ENCODE measurements around the gene OBP2A. TPM values are rescaled to one million over a fixed set of nuclear protein-coding genes. Genes with fewer than 3 reads are reported as not detected.

The OBP2A gene
- total RNA-seq, 1 experiment from 2014 or later: not detected

DNA sequence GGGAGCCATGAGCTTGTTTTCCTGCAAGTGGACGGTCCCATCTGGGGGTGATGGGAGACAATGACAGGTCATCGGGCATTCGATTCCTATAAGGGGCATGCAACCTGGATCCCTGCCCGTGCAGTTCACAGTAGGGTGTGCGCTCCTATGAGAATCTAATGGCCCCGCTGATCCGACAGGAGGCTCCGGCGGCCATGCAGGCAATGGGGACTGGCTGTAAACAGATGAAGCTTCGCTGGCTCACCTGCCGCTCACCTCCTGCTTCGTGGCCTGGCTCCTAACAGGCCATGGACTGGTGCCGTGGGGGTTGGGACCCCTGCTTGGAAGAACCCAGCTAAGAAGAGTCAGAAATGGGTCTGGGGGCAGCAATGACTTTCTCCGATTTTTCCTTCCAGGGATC, 36.6 kb downstream of the OBP2A start:
- no peak for DNase-seq (ENCODE audit: low read depth, low spot score)
- in situ Hi-C loops (cut with HindIII; ENCODE audit: low pct_unique_long_range_greater_than_20kb, low sequenced_read_pairs): no loop called here

DNA sequence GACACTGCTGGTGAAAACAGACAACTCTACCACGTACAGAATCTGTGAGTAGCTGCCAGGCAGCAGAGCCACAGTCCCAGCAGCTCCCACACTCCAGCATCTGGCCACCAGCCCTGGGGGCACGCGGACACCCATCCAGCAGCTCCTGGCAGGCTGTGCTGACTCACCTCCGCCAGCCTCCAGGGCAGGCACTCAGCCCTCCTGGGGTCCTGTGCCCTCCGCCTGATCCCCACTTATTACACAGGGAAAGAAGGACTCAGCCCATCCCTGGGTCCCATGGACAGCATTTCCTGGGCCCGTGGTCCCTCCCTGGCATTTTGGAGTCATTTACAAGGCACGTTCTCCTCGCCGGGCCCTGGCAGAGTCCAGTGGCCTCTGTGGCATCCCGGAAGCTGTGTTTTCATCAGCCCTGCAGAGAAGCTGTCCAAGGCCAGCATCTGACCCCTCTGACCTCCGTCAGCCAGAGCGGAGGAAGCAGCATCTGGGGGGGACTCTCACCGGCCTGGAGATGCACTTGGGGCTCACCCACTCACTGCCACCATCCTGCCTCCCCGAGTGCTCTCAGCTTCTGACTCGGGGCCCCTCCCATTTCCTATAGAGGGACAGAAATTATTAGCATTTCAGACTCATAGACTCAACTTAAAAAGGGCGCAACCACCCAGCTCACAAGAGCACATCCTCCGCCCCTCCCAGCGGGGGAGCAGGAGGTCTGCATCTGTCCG, 37.2 kb downstream of the OBP2A start:
- DNase-seq (ENCODE audit: low read depth, low spot score): no peak
- in situ Hi-C loops (cut with HindIII; ENCODE audit: low pct_unique_long_range_greater_than_20kb, low sequenced_read_pairs): no loop called here

- no peak for DNase-seq (ENCODE audit: low read depth, low spot score)
- in situ Hi-C loops (cut with HindIII; ENCODE audit: low pct_unique_long_range_greater_than_20kb, low sequenced_read_pairs): no loop called here
Observed at GRCh38 chr9:135583688-135584011, 37.7 kb downstream of the OBP2A start.

- in situ Hi-C loops (cut with HindIII; ENCODE audit: low pct_unique_long_range_greater_than_20kb, low sequenced_read_pairs): no loop called here
- no peak for DNase-seq (ENCODE audit: low read depth, low spot score)
Observed at GRCh38 chr9:135584371-135584770, 38.4 kb downstream of the OBP2A start.

DNA sequence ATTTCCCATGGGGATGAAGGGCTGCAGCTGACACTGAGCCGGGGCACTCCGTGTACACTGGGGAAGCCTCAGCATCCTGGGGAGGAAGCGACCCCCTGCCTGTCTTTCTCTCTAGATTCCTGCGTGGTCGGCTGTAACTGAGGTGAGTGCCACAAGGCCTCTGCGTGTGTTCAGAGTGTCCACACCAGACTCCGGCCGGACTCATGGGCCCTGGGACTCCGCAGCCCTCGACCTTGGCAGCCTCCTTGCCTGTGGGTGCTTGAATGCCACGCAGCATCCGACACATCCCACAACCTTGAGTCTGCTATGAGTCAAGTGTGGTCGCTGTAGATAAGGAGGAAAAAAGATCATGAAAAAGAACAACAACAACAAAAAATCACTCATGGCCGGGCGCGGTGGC, 39.0 kb downstream of the OBP2A start:
- in situ Hi-C loops (cut with HindIII; ENCODE audit: low pct_unique_long_range_greater_than_20kb, low sequenced_read_pairs): no loop called here

DNA sequence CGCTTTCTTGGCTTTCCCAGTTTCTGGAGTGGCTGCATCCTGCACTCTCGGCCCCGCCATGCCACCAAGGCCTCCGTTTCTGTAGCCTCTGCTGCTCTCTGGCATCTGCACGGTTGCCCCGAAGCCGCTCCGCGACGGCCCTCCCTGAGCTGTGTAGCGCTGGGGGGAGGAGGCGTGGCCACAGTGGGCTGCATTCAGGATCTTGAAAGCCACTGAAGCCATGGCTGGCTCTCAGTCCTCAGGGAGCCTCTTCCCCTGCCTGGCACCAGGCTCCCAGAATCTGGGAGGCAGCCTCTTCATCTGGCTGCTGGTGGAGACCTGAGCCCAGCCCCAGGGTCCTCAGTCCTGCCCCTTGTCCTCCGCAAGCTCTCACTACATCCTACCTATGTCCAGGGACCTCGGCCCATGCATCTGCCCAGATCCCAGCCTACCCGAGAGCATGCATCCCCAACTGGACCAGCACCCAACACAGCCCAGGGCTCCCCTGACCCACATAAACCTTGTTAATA, 40.7 kb downstream of the OBP2A start:
- DNase-seq (ENCODE audit: low read depth, low spot score): no peak
- in situ Hi-C loops (cut with HindIII; ENCODE audit: low pct_unique_long_range_greater_than_20kb, low sequenced_read_pairs): no loop called here

More for the DNA sequence above, 39.0 kb downstream of the OBP2A start:
- DNase-seq (ENCODE audit: low read depth, low spot score): no peak

GRCh38 chr9:135587658-135588057, 41.7 kb downstream of the OBP2A start:
- no peak for DNase-seq (ENCODE audit: low read depth, low spot score)
- in situ Hi-C loops (cut with HindIII; ENCODE audit: low pct_unique_long_range_greater_than_20kb, low sequenced_read_pairs): no loop called here

- in situ Hi-C loops (cut with HindIII; ENCODE audit: low pct_unique_long_range_greater_than_20kb, low sequenced_read_pairs): no loop called here
- DNase-seq (ENCODE audit: low read depth, low spot score): no peak
Observed at GRCh38 chr9:135588371-135588770, 42.4 kb downstream of the OBP2A start.

DNA sequence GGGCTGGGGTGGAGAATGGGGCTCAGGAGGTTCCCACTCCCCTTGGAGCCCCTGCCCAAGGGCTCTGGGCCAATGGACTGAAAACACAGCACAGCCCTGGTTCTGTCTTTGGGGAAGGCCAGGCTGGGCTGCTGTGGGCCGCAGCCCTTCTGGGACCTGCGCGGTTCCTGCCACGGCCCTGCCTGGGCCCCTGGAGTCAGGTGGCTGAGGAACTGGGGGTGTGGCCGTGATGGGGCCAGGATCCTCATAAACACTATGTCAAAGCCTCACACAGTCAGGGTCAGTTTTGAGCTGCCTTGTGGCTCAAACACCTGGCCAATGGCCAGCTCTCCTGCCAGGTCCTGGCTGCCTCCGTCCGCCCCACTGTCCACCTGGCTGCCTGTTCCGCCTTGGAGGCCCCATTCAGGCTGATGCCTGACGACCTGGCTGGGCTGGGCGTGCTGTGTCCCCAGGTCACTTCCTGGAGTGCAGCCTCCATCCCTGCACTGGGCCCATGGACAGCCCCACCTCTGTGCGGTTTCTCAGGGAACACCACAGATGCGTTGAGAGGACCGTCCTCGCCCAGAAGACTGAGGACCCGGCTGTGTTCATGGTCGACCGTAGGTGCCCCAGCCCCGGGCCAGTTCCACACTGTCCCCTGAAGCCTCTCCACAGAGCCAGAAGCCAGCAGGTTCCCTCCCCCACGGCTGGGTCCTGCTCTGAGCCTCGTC, 43.1 kb downstream of the OBP2A start:
- in situ Hi-C loops (cut with HindIII; ENCODE audit: low pct_unique_long_range_greater_than_20kb, low sequenced_read_pairs): no loop called here
- no peak for DNase-seq (ENCODE audit: low read depth, low spot score)

- DNase-seq (ENCODE audit: low read depth, low spot score): no peak
- in situ Hi-C loops (cut with HindIII; ENCODE audit: low pct_unique_long_range_greater_than_20kb, low sequenced_read_pairs): no loop called here
Observed at GRCh38 chr9:135589596-135590485, 43.9 kb downstream of the OBP2A start.

DNA sequence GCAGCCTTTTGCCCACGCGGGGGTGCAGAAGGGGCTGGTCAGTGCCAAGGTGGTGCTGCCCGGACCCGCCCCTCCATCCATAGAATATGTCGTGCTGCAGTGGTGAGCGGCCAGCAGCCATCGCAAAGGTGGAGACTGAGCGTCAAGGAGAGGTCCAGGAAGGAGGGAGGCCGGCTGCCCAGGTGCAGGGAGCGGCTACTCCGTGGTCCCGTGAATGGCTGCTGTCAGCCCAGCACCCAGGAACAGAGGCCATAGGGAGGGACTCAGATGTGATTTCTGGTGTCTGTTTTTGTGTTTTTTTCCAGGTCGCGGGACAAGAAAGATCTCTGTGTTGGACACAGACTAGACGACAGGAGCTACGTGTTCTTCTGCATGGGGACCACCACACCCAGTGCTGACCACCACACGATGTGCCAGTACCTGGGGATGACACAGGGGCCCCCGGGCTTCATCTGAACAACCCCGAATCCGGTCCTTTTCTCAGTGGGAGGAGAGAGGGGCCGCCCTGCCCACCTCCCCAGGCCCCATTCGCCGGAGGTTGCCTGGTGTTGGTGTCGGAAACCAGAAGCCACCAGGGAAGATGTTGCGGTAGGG, 44.7 kb downstream of the OBP2A start:
- DNase-seq (ENCODE audit: low read depth, low spot score): no peak
- in situ Hi-C loops (cut with HindIII; ENCODE audit: low pct_unique_long_range_greater_than_20kb, low sequenced_read_pairs): no loop called here

- in situ Hi-C loops (cut with HindIII; ENCODE audit: low pct_unique_long_range_greater_than_20kb, low sequenced_read_pairs): no loop called here
- DNase-seq (ENCODE audit: low read depth, low spot score): no peak
Observed at GRCh38 chr9:135591506-135592330, 45.8 kb downstream of the OBP2A start.

DNA sequence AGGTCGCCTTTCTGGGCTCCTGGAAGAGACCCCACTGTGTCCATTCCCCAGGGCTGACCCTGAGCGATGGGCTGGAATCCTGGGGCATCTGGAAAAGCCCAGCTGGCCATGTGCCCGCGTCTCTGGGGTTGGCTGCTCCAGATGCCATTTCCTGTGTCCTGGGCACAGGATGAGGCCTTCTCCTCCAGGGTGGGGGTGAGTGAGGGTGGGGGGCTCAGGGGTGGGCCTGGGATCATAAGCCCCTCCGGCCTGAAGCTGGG, 46.3 kb downstream of the OBP2A start:
- in situ Hi-C loops (cut with HindIII; ENCODE audit: low pct_unique_long_range_greater_than_20kb, low sequenced_read_pairs): no loop called here
- no peak for DNase-seq (ENCODE audit: low read depth, low spot score)

DNA sequence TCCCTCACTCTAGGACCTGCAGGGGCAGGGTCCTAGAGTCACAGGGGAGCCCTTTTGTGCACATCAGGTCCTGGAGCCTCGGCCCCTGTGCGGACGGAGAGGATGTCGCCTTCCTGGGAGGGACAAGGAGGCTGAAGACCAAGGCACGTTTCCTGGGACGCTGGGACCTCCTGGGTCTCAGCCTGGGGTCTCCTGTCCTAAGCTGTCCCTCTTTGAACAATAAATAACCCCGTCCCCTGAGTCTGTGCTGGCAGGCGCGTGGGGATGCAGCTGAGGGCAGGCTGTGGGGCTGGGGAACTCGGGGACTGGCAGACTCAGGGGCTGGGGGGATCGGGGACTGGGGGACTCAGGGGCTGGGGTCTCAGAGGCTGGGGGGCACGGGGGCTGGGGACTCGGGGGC, 46.7 kb downstream of the OBP2A start:
- in situ Hi-C loops (cut with HindIII; ENCODE audit: low pct_unique_long_range_greater_than_20kb, low sequenced_read_pairs): no loop called here

GRCh38 chr9:135596211-135596610, 50.3 kb downstream of the OBP2A start:
- in situ Hi-C loops (cut with HindIII; ENCODE audit: low pct_unique_long_range_greater_than_20kb, low sequenced_read_pairs): no loop called here
- DNase-seq (ENCODE audit: low read depth, low spot score): peak; percentile 26

More for the DNA sequence above, 46.7 kb downstream of the OBP2A start:
- no peak for DNase-seq (ENCODE audit: low read depth, low spot score)
